Endothelial cell (in vitro differentiated cells): ENCODE results near the gene TRIP10. TPM values are rescaled to one million over a fixed set of nuclear protein-coding genes. Genes with fewer than 3 reads are reported as not detected.

Experiments used
- DNase-seq: peaks from one replicate; pipeline ENCODE4 v3.0.0; 2021; ENCODE audit warnings: low spot score
- H3K27ac Mint-ChIP-seq: one replicate; pipeline ENCODE4 v1.8.0; 2021; ENCODE audit warnings: mixed read lengths, inconsistent platforms; ENCODE audit not compliant: unreplicated experiment
- H3K27me3 Mint-ChIP-seq: one replicate; pipeline ENCODE4 v1.8.0; 2021; ENCODE audit warnings: mild to moderate bottlenecking, moderate library complexity, mixed read lengths, inconsistent platforms; ENCODE audit not compliant: unreplicated experiment
- H3K36me3 Mint-ChIP-seq: one replicate; pipeline ENCODE4 v1.8.0; 2021; ENCODE audit warnings: mild to moderate bottlenecking, low read depth, mixed read lengths, inconsistent platforms; ENCODE audit not compliant: unreplicated experiment
- H3K4me1 Mint-ChIP-seq: one replicate; pipeline ENCODE4 v1.8.0; 2021; ENCODE audit warnings: mild to moderate bottlenecking, mixed read lengths, inconsistent platforms; ENCODE audit not compliant: unreplicated experiment
- H3K4me3 Mint-ChIP-seq: one replicate; pipeline ENCODE4 v1.8.0; 2021; ENCODE audit warnings: mild to moderate bottlenecking, mixed read lengths, inconsistent platforms; ENCODE audit not compliant: unreplicated experiment
- H3K9me3 Mint-ChIP-seq: one replicate; pipeline ENCODE4 v1.8.0; 2021; ENCODE audit warnings: mixed read lengths, inconsistent platforms; ENCODE audit not compliant: unreplicated experiment
- CTCF ChIP-seq: fragments of 200-600 bp; sonication (generic); IDR thresholded peaks from one replicate; pipeline ENCODE4 v1.5.0; 2021; ENCODE audit warnings: antibody characterized with exemption; ENCODE audit not compliant: unreplicated experiment
- total RNA-seq: library from RNA; stranded (reverse); fragmentation: NEBNext Ultra II Directional; extraction: Animal tissue kit (Norgen Biotek cat#: 25700); gene quantifications from one replicate; pipeline ENCODE4 v1.2.1, GENCODE V29; 2021; ENCODE audit not compliant: unreplicated experiment

Gene TRIP10
- total RNA-seq, 1 donor from 2014 or later: 42.8 TPM

- H3K9me3 Mint-ChIP-seq: peaks cover 30% of the 10 kb centered on the region
- no peak overlapping the region for H3K27ac Mint-ChIP-seq
Measured at GRCh38 chr19:6790194-6791128, 51.0 kb downstream of the TRIP10 start.

GRCh38 chr19:6791237-6791636, 51.8 kb downstream of the TRIP10 start:
- H3K27me3 Mint-ChIP-seq: peaks cover 2% of the 10 kb centered on the region
- H3K27ac Mint-ChIP-seq: no peak overlapping the region
- H3K36me3 Mint-ChIP-seq: peaks cover 15% of the 10 kb centered on the region
- no peaks in the 10 kb centered on the region for H3K4me1 Mint-ChIP-seq
- DNase-seq: no peak
- TF ChIP-seq CTCF: no peak
- H3K4me3 Mint-ChIP-seq: no peak overlapping the region
- peaks cover 23% of the 10 kb centered on the region for H3K9me3 Mint-ChIP-seq

More at GRCh38 chr19:6790194-6791128, 51.0 kb downstream of the TRIP10 start:
- Mint-ChIP-seq H3K4me3 (no peak overlapping the region), H3K36me3 (peaks cover 15% of the 10 kb centered on the region), H3K4me1 (no peaks in the 10 kb centered on the region), H3K27me3 (peaks cover 4% of the 10 kb centered on the region)
- TF ChIP-seq CTCF: no peak
- no peak for DNase-seq

- H3K27ac Mint-ChIP-seq: no peak overlapping the region
- H3K9me3 Mint-ChIP-seq: peaks cover 32% of the 10 kb centered on the region
- H3K4me3 Mint-ChIP-seq: no peak overlapping the region
- no peaks in the 10 kb centered on the region for H3K4me1 Mint-ChIP-seq
- H3K36me3 Mint-ChIP-seq: peaks cover 20% of the 10 kb centered on the region
- H3K27me3 Mint-ChIP-seq: peaks cover 2% of the 10 kb centered on the region
- no peak for DNase-seq
- no peak for TF ChIP-seq CTCF
Measured at GRCh38 chr19:6793411-6793810, 53.9 kb downstream of the TRIP10 start.

- Mint-ChIP-seq H3K9me3 (peaks cover 32% of the 10 kb centered on the region), H3K4me3 (no peak overlapping the region), H3K27me3 (peaks cover 2% of the 10 kb centered on the region), H3K4me1 (no peaks in the 10 kb centered on the region), H3K36me3 (peaks cover 20% of the 10 kb centered on the region), H3K27ac (no peak overlapping the region)
- DNase-seq: no peak
- no peak for TF ChIP-seq CTCF
Measured at GRCh38 chr19:6793973-6794372, 54.5 kb downstream of the TRIP10 start.
